Eye (tissue), 1 donor: ENCODE data around the gene ACTR3.
A peak's percentile ranks its signal among the peaks of the same experiment; 100 is the strongest.
"Not testable (repeated sequence)": the region's sequence is repeated elsewhere in the genome, so short reads cannot be mapped to it uniquely, and the experiment has no call there.

Source experiments
- DNase-seq: peaks from one replicate; pipeline ENCODE4 v3.0.0-alpha.2; 2015

ACTR3 gene

DNA sequence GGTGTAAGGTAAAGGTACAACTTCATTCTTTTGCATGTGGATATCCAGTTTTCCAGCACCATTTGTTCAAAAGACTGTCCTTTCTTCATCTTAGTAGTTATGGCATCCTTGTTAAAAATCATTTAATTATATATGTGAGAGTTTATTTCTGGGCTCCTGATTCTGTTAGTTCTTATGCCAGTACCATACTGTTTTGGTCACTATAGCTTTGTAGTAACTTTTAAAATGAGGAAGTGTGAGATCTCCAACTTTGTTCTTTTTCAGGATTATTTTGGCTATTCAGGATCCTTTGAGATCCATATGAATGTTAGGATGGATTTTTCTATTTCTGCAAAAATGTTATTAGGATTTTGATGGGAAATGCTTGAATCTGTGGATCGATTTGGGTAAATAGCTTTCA lies 16.8 kb downstream of the ACTR3 start:
- no peak for DNase-seq

DNA sequence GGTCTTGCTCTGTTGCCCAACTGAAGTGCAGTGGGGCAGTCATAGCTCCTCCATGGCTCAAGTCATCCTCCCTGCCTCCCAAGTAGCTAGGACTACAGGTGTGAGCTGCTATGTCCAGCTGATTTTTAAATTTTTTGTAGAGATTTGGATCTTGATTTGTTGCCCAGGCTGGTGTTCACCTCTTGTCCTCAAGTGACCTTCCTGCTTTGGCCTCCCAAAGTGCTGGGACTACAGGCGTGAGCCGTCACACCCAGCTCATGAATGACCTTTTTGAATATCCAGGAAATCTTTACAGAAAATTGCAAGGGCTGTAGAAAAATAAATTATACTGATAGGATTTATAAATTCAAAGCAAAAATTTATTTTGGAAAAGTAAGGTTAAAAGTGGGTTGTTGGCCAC lies 17.4 kb downstream of the ACTR3 start:
- DNase-seq = no peak

DNA sequence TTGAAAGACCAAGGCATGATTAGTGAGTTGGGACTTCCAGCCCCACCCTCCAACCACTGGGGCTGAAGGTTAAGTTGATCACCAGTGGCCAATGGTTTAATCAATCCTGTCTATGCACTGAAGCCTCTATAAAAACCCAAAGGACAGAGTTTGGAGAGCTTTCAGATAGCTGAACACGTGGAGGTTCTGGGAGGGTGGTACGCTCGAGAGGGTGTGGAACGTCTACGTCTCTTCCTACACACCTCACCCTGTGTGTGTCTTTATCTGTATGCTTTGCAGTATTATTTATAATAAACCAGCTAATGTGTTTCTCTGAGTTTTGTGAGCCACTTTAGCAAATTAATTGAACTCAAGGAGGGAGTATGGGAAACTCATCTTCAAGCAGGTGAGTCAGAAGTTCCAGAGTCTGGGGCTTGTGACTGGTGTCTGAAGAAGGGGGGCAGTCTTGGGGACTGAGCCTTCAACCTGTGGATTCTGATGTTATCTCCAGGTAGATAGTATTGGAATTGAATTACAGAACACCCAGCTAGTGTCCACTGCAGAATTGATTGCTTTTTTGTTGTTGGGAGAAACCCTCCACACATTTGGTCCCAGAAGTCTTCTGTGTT lies 20.3 kb downstream of the ACTR3 start:
- DNase-seq = no peak

DNA sequence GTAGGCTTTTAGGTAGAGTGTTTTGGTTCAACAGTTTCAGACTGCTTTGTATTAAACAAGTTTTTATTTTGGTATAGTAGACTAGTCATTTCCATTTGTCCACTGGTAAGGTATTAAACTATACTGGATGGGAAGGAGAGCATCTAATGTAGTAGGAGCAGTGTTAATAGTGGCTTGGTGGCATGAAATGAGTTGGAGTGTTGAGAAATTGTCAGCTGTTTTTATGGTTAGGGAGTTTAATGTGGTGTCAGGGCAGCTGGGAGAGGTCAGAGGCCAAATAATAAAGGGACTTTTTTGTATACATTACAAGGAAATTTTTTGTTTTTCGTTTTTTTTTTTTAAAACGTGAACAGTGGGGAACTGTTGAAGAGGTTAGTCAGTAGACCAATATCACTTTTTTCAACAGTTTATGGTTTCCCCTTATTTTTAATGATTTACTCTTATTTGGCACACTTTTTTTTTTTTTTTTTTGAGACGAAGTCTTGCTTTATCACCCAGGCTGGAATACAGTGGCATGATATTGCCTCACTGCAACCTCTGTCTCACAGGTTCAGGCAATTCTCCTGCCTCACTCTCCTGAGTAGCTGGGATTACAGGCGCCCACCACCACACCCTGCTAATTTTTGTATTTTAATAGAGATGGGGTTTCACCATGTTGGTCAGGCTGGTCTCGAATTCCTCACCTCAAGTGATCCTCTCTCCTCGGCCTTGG lies 21.2 kb downstream of the ACTR3 start:
- no peak for DNase-seq

DNA sequence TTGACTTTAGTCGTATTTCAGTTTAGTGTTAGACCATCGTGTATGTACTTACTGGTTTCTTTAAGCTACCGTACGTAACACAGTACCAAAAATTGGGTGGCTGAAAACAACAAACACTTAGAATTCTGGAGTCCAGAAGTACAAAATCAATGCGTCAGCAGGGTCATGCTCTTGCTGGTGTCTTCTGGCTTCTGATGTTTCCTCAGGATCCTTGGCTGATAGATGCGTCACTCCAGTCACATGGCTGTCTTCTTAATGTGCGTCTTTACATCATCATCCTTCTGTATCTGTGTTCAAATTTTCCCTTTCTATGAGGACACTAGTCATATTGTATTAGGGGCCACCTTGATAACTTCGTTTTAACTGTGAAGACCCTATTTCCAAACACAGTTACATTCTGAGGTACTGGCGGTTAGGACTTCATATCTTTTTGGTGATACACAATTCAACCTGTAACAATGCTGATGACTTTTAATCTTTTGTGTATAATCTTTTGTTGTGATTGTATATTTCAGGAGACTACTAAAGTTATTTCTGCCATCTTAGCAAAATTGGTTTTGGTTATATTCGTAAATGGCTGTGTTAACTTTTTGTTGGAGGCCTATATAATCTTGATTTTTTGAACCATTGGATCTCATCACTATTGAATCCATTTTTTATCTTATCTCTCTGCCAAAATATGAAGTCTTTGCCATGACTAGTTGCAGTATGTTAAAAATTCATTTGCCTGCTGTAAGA lies 25.4 kb downstream of the ACTR3 start:
- no peak for DNase-seq

DNA sequence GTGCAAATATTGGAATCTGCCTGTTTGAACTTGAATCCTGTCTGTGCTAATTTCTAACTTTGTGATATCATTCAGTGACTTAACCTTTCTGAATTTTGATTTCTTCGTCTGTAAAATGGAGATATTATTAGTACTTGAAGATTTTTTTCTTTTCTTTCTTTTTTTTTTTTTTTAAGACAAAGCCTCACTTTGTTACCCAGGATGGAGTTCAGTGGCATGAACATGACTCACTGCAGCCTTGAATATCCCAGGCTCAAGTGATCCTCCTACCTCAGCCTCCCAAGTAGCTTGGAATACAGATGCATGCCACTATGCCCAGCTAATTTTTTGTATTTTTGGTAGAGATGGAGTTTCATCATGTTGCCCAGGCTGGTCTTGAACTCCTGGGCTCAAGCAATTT lies 28.3 kb downstream of the ACTR3 start:
- DNase-seq = no peak

DNA sequence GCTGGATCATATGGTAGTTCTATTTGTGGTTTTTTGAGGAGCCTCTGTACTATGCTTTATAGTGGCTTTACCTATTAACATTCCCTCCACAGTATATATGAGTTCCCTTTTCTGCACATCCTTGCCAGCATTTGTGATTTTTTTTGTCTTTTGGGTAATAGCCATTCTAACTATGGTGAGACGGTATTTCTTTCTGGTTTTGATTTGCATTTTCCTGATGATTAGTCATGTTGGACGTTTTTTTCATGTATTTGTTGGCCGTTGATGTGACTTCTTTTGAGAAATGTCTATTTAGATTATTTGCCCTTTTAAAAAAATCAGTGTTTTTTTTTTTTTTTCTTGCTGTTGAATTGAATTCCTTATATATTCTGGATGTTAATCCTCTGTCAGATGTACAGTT lies 31.1 kb downstream of the ACTR3 start:
- DNase-seq = no peak

DNA sequence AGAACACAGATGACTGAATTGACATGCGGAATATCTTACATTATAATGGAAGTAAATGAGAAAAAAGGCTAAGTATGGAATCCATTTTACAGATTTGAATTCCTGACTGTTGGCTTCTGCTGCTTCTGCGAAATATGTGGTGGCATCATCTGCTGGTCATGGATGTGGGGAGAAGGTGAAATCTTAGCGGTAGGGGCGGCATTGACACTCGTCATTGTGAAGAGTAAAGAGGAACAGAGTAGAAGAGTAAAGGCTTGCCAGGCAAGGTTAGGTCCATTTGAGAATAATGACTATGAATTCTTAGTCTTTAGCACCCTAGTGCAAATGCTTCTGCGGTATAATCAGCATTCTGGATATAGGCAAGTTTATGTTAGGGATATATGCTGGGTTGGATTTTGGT lies 32.4 kb downstream of the ACTR3 start:
- DNase-seq = no peak

DNA sequence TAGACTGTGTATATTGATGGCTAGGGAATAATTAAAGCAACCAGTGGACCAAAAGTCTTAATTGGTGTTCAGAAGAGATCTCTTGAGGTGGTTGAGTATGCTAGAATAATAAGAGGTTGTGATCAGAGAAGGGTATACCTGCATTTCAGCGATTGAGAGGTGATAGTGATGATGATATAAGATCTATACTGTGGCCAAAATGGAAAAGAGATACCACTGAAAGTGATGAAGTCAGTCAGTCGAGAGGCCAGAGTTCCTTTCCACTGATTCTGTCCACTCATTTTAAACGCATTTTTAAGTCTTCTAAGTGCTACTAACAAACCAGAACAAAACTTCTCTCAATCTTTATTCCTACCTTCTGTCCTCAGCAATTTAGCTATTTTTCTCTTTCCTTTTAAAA lies 32.9 kb downstream of the ACTR3 start:
- DNase-seq = no peak

DNA sequence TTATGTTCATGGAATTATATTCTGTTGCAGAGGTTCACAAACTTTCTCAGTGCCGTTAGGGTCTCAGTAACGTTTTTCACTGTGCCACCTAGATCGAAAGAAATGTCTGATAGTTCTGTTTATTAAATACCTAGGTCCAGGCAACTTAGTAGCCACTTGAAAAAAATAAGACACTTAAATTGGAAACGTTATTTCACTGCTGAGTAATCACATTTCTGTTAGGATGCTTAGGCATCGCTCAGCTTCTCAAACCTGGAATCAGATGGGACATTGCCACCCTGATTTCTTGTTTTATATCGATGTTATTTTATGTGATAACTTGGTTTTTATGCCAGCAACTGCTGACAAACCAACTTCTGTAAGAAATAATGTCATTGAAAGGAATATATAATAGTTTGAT lies 36.0 kb downstream of the ACTR3 start:
- DNase-seq = no peak

DNA sequence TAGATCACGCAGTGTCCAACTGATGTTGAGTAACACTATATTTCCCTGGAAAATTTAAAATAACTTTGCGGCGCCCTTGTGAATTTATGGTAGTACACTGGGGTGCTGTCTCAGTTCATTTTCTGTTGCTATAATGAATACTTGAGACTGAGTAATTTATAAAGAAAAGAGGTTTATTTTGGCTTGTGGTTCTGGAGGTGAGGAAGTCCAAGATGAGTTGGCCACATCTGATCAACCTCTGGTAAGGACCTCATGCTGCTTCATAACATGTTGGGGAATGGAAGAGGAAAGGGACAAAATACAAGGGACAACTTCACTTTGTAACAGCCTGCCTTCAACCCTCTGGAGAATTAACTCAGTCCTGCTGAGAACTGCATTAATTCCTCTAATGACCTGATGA lies 36.4 kb downstream of the ACTR3 start:
- DNase-seq = no peak

DNA sequence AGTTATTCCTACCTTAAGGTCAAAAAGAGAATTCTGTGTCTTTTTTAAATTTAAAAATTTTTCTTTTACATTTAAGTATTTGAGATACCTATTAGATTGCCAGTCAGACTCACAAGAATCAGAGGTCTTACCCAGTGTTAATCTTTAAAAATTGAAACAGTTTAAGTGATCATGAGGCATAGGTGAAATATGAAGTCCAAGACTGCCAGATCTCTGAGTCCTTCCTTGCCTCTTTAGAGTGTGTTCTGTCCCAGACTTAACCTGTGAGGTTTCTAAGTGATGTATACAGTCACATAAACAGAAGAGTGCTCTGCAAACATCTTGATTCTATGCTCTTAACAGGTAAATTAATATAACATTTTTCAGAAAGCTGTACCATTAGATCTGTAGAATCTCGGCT lies 40.6 kb downstream of the ACTR3 start:
- DNase-seq = no peak

DNA sequence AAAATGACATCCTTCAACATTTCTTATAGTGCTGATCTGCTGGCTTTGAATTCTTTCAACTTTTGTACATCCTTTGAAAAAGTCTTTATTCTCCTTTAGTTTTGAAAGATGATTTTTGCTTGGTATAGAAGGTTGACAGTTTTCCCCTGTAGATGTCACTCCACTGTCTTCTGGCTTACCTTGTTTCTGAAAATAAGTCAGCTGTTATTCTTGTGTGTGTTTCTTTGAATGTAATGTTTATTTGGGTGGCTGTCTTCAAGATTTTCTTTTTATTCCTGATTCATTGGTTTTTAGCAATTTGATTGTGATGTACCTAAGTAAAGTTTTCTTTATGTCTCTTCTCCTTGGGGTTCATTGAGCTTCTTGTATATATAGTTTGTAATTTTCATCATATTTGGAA lies 47.6 kb downstream of the ACTR3 start:
- DNase-seq = no peak

DNA sequence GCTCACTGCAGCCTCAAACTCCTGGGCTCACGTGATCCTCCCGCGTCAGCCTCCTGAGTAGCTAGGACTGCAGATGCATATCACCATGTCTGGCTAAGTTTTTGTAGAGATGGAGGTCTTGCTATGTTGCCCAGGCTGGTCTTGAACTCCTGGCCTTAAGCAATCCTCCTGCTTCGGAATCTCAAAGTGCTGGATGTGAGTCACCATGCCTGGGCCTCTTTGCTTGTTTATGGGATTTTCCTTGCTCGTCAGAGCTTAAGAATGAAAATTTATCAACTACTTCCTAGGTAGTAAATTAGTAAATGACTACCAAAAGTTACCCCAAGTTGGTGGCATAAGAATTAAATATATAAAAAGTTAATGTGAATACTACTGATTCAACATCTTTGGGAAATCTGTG lies 51.0 kb downstream of the ACTR3 start:
- no peak for DNase-seq

DNA sequence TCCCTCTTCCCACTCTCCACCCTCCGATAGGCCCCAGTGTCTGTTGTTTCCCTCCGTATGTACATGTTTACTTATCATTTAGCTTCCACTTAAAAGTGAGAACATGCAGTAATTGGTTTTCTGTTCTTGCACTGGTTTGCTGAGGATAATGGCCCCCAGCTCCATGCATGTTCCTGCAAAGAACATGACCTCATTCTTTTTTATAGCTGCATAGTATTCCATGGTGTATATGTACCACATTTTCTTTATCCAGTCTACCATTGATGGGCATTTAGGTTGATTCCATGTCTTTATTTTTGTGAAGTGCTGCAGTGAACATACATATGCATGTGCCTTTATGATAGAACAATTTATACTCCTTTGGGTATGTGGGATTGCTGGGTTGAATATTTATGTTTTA lies 55.9 kb downstream of the ACTR3 start:
- not testable (repeated sequence) for DNase-seq

DNA sequence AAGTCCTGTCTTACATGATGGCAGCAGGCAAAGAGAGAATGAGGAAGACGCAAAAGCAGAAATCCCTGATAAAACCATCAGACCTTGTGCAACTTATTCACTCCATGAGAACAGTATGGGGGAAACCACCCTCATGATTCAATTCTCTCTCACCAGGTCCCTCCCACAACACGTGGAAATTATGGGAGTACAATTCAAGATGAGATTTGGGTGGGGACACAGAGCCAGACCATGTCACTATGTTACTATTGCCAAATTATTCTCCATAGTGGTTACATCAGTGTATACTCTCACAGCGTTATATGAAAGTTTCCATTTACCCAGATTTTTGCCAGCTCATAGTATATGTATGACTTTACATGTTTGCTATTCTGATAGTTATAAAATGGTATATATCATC lies 61.0 kb downstream of the ACTR3 start:
- DNase-seq = not testable (repeated sequence)

DNA sequence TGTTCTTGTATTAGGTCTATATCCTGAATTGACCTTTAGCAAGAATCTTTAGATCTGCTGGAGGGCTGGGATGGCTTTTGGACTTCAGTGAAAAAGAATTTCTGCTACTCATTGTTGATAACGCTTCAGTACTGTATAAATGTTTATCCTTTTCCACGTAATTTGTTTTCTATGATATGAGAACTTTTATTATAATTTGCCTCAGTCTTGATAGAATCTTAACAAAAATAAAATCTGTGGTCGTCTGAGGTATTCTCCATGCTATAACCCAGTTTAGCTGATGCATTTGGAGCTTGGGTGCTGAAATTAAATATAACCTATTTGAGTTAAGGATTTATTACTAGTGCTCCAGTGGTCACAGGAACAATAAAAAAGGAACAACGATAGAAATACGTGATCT lies 71.1 kb downstream of the ACTR3 start:
- DNase-seq = no peak

DNA sequence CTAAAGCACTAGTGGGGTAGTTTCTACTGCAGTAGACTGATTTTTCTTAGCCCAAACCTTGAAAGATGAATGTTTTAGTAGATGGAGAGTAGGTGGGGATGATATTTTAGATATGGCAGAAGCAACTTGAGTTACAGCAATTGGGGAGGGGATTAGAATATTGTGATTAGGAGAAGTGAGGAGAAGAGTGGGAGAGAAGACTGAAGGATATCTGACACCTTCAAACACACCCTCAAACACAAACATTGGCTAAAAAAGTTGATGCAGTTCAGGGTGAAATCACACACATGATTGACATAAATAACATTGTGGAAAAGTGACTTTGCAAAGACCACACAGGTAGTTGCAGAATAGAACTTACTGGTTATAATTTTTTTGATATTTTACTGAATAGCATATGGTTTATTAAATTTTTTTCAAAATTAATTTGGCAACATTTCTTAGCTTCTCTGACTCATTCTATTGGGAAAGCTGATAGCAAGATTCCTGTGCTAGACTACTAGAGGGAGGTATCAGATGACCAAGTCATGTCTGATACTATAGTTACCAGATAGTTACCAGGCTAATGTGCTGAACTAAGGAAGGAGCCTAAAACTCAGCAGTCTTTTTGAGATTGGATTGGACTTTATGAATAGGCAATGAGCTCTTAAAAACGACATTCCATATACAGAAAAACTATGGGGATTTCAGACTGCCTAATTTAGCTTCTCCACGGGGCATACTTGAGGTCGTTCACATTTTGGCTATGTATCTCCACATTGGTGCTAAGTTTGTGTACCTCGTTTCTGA lies 73.0 kb downstream of the ACTR3 start:
- DNase-seq = no peak

DNA sequence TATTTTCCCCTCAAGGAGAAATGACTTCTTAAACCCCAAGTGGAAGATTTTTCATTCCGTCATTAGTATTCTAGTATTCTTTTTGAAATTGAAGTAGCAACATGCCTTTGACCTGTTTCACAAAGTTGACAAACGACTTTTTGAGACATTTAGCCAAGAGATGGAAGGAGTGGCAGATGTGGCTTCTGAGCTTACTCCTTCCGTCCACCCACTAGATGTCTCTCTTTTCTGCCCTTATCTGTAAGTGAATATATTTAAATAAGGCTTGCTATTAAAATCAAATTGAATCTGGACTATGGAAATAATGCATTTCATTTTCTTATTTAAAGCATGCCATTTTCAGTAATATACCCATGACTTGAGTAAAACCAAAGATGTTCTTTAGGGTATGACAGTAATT lies 74.1 kb downstream of the ACTR3 start:
- no peak for DNase-seq

DNA sequence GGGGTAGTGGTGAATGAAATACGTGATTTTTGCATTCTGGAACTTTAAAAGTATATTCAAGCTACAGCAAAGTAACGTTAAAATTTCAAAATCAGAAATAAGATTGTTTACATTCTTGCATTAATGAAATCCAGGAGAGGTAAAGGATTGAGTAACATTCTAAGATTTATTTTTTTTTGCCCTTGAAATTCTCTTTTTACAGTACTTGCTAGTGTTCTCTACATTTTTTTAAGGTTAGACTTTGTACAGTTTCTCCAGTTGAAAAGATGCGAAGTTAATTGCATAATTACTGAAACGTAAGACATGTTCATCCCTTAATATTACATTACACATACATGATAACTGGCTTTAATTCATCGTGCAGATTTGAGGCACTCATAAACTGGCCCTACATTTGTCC lies 74.5 kb downstream of the ACTR3 start:
- DNase-seq = no peak

DNA sequence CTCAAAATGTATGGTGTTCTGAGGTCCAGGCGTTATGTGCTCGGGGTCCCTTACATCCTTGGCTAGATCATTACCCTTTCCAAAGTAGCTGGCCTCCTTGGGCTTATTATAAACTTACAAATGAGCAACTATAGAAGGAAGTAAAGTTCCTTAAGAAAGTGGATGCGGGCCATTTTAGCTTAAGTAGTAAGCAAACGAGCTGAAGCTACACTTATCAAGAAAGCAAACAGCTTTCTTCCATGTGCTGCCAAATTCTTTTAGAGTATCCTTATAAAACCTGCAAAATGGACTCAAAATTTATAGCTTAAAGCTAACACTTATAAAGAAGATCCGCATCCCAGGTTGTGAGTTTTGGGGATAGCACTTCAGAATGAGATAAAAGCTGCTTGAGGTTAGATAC lies 75.3 kb downstream of the ACTR3 start:
- no peak for DNase-seq

DNA sequence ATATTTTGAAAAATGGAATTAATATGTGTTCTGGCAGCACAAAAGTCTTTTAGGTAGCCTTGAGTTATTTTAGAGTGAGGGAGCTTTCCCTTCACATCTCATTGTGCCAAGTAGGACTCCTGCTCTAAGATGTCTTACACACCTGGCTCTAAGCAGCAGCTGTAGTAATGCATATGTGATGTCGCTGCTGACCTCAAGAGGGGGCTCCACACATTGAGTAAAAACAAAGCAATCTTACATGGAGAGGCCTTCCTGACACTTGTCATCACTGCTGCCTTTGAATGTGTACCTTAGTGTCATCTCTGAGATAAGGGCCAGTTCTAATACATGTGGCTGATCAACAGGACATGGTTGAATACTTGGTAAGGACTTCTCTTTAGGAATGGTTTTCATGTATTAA lies 75.8 kb downstream of the ACTR3 start:
- DNase-seq = peak; percentile 66

DNA sequence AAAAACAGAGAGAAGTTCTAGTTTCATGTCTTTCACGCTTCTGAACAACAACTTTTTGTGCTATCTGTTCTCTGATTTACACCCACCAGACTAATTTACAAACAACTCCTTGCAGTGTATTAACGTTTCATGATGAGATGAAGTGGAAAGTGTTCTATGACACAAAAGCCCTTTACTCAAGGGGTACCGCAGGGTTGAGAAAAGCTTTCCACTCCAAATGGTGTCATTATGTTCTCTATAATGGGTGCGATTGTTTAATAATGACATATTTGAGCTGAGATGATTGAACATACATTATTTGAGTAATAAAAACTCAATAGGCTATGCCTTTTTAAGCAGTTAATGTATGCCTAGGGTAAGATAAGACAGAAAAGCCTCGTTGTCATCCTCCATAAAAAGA lies 76.3 kb downstream of the ACTR3 start:
- no peak for DNase-seq

DNA sequence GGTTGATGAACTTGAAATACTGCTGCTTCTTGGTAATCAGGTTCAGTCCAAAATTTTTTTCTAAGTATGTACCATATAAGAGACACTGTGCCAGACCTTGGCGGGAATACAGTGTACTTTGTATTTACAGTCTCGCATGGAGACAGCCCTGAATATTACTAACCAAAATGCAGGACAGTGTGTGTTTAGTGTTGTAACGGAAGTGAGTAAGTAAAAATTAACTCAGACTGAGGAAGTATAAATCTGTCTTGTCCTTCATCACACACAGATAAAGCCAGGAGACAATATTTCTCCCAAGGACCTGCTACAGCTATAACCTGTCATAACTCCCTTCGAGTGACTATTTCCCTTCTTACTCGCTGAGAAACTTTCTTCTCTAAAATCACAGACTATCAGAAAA lies 76.9 kb downstream of the ACTR3 start:
- no peak for DNase-seq
